ENCODE results near the gene NSUN6. TPM values are rescaled to one million over a fixed set of nuclear protein-coding genes. Genes with fewer than 3 reads are reported as not detected.

NSUN6 gene
- total RNA-seq (2022; extraction: Qiagen RNA extraction; ENCODE audit: low read depth), result 4.6 to 6.6 TPM (median 6.1 TPM) in 5 replicates

DNA sequence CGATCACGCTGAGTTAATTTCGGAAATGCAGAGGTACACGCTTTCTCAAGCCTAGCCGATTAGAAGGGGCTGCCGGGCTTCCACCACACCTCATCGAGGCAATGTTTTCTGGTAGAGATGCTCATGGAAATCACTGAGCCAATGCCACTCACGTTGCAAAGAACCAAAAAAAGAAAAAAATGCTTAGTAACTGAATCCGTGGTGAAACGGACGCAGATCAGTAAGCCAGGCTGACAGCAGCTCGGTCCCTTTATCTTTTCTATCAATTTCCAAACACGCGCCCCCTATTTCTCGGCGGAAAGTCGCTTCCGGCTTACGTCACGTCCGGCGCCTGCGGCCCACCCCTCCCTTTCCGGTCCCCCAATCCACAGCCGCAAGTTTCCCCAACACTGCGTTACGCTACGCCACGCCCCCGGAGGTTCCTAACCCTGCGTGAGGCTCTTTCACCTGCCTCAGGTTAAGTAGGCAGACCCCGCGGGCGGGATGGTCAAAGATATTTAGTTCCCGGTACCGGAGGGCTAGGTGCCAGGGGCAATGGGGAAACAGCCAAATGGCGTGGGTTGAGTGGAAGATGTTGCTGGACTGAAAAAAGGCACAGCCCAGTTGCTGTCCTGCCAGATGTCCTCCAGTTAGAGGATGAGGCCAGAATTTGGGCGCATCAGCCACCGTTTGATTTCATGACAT is at the start of gene NSUN6:
TSS of gene NSUN6 (minus strand) at position 264 of the 684 bp plus-strand sequence. CDS start 384 bp downstream, outside the sequence.

DNA sequence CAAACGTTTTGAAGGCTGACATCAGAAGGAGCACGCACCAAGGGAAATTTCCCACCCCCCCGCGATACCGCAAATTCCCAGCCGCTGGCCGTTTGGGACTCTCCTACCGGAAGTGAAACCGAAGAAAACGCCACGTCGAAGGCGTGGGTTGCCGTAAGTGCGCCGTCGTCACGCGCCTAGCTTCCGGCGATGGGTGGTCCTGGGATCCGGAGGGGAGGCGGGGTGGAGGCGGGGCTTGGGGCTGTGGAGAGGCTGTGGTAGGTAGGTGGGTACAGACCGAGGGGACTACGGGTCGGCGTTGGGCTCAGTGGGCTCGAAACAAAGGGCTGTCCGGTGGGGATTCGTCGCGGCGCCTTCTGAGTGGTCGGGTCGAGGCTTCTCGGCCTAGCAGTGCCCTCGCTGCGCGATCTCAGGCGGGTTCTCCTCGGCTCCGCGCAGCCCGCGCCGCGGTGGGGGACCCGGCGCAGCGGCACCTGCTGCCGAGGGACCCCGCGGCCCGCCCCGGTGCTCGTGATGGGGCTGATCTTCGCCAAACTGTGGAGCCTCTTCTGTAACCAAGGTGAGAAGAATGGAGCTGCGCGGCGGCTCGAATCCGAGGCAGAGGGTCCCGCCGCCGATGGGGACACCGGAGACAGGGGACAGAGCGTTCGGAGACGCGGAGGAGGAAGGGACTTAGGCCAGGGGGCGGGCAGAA is 7.9 kb upstream of the NSUN6 start, which contains the start of gene ARL5B:
TSS of gene ARL5B (plus strand) at position 307 of the 694 bp plus-strand sequence. CDS start at position 514, 207 bp downstream.

Other genes with a start within 250 kb of the NSUN6 start
- gene ARL5B, start 7.8 kb upstream of the NSUN6 start, total RNA-seq (2022; extraction: Qiagen RNA extraction; ENCODE audit: low read depth), result 8.5 to 12.9 TPM (median 9.9 TPM) in 5 replicates

Measured in A549 treated with DMSO at 1 μM for 4 hours (cell line).